ENCODE results near the gene CRK.

DNA sequence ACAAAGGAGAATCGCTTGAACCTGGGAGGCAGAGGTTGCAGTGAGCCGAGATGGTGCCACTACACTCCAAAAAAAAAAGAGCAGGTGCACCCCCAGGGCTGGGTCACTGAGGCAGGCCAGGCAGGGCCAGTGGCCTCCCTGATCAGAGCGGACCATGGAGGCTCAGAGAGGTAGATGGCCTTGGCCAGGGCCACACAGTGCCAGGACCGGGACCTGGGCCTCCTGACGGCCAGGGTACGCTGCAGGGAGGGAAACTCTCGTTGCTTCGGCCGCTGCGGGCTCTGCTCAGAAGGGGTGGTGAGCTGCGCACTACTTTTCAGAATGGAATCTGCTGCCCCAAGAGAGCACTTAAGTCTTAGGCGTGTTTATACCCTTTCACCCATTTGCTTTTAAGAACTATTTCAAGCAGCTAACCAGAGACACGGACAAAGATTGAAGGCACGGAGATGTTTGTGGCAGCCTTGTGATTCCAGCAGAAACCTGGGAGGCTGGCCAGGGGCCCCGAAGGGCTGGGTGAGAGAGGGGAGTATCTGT is 19.4 kb upstream of the CRK start:
- TF ChIP-seq, protein P1, sequence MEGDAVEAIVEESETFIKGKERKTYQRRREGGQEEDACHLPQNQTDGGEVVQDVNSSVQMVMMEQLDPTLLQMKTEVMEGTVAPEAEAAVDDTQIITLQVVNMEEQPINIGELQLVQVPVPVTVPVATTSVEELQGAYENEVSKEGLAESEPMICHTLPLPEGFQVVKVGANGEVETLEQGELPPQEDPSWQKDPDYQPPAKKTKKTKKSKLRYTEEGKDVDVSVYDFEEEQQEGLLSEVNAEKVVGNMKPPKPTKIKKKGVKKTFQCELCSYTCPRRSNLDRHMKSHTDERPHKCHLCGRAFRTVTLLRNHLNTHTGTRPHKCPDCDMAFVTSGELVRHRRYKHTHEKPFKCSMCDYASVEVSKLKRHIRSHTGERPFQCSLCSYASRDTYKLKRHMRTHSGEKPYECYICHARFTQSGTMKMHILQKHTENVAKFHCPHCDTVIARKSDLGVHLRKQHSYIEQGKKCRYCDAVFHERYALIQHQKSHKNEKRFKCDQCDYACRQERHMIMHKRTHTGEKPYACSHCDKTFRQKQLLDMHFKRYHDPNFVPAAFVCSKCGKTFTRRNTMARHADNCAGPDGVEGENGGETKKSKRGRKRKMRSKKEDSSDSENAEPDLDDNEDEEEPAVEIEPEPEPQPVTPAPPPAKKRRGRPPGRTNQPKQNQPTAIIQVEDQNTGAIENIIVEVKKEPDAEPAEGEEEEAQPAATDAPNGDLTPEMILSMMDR (IDR thresholded peaks at IDR 0.05; ENCODE audit: insufficient read depth, low read length): no peak
- no peak for TF ChIP-seq POLR2AphosphoS5 (IDR thresholded peaks at IDR 0.05; ENCODE audit: low read depth)
- TF ChIP-seq SPI1 (IDR thresholded peaks at IDR 0.05; ENCODE audit: borderline replicate concordance, low read depth): no peak
- TF ChIP-seq, protein P2, sequence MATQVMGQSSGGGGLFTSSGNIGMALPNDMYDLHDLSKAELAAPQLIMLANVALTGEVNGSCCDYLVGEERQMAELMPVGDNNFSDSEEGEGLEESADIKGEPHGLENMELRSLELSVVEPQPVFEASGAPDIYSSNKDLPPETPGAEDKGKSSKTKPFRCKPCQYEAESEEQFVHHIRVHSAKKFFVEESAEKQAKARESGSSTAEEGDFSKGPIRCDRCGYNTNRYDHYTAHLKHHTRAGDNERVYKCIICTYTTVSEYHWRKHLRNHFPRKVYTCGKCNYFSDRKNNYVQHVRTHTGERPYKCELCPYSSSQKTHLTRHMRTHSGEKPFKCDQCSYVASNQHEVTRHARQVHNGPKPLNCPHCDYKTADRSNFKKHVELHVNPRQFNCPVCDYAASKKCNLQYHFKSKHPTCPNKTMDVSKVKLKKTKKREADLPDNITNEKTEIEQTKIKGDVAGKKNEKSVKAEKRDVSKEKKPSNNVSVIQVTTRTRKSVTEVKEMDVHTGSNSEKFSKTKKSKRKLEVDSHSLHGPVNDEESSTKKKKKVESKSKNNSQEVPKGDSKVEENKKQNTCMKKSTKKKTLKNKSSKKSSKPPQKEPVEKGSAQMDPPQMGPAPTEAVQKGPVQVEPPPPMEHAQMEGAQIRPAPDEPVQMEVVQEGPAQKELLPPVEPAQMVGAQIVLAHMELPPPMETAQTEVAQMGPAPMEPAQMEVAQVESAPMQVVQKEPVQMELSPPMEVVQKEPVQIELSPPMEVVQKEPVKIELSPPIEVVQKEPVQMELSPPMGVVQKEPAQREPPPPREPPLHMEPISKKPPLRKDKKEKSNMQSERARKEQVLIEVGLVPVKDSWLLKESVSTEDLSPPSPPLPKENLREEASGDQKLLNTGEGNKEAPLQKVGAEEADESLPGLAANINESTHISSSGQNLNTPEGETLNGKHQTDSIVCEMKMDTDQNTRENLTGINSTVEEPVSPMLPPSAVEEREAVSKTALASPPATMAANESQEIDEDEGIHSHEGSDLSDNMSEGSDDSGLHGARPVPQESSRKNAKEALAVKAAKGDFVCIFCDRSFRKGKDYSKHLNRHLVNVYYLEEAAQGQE (IDR thresholded peaks at IDR 0.05; ENCODE audit: insufficient replicate concordance, low read depth): no peak
- no peak for TF ChIP-seq GABPA (IDR thresholded peaks at IDR 0.05; ENCODE audit: low read depth)

All from HL-60 (cell line).